Activated CD4-positive, alpha-beta T cell treated with anti-CD3 and anti-CD28 coated beads for 48 hours (primary cell): ENCODE data around the gene TRIM63.

ENCODE experiments used
- DNase-seq: peaks from one replicate; pipeline ENCODE4 v3.0.0-alpha.2; 2020

TRIM63 gene

GRCh38 chr1:26015358-26015757 lies 52.1 kb downstream of the TRIM63 start:
- DNase-seq = no peak

- DNase-seq = no peak
Observed at GRCh38 chr1:26014179-26014578, 53.3 kb downstream of the TRIM63 start.

DNA sequence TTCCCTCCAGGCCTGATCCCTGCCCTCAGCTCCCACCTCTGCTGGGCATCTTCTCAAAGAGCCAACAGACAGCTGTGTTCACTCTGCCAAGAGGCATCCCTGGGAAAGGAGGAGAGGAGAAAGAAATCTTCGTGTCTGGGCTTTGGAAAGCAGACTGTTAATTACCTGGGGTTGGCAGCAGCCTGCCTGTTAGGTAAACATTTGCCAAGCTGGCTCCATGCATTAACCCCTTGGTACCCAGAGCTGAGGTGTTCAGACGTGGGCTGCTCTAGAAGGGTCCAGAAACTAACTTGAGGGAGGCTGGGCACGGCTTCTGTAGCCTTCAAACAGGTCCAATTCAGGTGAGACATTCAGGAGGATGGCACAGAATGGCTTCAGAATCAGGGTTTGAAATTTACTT lies 54.6 kb downstream of the TRIM63 start:
- DNase-seq = no peak

DNA sequence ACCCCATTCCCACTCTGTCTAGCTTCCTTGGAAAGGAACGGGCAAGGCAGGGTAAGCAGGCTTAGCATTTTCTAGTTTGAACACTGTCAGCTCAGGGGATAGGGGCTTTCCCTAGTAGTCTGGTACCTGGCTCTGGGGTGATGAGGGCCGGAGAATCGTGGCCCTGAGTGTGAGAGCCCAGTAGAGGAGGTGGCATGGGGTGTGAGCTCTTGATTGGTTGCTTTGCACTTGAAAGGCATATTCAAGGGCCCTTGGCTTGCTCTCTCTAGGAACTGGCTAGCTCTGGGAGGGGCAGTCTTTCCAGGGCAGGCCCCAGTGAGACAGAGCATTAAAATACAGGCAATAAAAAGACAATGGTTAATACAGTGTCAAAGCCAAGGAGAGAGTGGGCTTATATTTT lies 56.6 kb downstream of the TRIM63 start:
- DNase-seq = no peak

DNA sequence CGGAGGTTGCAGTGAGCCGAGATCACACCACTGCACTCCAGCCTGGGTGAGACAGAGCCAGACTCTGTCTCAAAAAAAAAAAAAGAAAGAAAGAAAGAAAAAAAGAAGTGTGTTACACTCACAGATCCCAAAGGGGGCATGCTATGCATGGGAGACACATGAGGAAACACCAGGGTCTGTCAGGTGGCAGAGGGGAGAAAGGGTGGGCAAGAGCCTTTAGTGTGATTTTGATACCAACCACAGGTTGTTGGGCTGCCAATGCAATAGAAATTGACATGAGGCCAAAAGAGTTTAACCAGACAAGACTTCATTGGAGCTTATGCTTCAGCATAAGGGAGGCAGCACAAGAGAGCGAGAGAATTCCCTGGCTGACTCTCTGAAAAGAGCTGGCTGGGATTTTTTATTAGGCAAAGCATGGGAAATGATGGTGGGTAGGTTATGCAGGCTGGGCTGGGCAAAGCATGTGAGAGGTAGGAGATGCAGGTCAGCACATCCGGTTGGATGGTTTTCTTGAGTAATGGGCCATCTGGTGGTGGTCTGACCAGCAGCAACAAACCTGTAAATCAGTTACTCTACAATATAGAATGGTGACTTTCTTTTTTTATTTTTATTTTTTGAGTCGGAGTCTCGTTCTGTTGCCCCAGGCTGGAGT lies 57.5 kb downstream of the TRIM63 start:
- no peak for DNase-seq

DNA sequence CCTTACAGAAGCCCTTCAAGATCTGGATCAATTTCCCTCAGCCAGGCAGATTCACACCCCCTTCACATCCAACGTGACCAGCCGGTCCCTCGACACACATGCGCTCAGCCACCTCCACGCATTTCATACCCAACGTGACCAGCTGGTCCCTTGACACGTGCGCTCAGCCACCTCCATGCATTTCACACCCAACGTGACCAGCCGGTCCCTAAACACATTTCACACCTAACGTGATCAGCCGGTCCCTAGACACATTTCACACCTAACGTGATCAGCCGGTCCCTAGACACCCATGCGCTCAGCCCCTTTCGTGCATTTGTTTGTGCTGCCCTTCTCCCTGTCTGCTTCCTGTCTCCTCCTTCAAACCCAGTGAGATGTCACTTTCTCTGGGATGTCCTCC lies 60.7 kb downstream of the TRIM63 start:
- DNase-seq = no peak

DNA sequence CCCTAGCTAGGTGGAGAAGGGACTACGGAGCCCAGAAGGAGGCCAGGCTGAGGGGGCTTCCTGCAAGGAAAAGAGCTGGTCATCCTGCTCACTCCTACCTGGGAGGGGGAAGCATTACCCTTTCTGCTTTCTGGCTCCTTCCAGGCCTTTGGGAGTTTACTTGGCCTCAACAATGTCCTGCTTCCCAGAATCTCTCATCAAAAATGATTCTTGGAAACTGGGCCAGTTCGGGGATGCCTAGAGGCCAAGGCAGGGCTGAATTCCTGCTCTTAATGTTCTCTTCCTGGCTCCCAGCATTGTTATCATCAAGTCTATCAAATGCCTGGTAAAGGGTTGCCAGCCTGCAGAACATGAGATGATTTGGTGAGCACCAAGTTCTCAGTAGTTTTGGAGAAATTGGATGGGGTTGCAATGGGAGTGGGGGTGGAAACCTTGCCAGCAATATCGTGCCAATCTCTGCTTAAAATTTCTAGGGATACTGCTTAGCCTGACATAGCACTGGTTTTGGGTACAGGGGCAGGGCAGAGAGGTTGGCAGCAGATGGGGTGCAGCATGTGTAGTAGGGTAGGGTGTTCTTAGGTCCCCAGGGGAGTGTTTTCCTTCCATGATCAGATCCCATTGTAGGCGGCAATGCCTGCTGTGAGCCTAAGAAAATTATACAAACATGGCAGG lies 61.9 kb downstream of the TRIM63 start:
- DNase-seq = no peak

DNA sequence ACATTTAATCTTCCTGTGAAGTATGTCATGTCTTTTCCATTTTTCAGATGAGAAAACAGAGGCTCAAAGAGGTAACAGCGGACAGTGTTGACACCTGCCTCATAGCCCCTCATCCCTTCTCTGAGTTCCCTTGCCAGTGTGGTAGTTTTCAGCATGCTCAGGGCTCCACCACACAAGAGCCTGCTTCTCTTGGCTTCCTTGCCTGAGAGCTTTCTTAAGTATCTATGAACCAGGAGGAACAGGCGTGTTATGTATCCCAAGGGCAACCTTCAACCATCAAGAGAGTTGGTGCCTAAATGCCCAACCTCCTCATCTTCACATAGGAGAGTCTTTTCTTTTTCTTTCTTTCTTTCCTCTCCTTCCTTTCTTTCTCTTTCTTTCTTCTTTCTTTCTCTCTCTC lies 63.7 kb downstream of the TRIM63 start:
- DNase-seq = no peak

DNA sequence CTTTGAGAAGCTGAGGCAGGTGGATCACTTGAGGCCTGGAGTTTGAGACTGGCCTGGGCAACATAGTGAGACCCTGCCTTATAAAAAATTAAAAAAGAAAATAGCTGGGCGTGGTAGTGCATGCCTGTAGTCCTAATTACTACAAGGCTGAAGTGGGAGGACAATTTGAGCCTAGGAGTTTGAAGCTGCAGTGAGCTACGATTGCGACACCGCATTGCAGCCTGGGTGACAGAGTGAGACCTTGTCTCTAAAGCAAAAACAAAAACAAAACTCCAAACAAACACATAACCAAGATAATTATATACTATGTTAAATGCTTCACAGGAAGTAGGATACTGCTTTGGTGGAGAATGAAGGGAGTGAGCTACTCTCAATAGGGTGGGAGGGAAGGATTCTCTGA lies 64.2 kb downstream of the TRIM63 start:
- DNase-seq = no peak
